OCI-M2 (cell line): Measurements from ENCODE around the gene STK32C.
"Not testable (repeated sequence)": the region's sequence is repeated elsewhere in the genome, so short reads cannot be mapped to it uniquely, and the experiment has no call there.

Source experiments
- DNase-seq: peaks from one replicate; lab custom pipeline; 2025; ENCODE audit not compliant: unreplicated experiment; lab: John Stamatoyannopoulos, UW

STK32C gene

GRCh38 chr10:132338876-132339275 lies 31.1 kb upstream of the STK32C start:
- no peak for DNase-seq

GRCh38 chr10:132337854-132338253 lies 30.1 kb upstream of the STK32C start:
- not testable (repeated sequence) for DNase-seq

GRCh38 chr10:132336919-132337407 lies 29.2 kb upstream of the STK32C start:
- no peak for DNase-seq

- DNase-seq: no peak
Observed at GRCh38 chr10:132336064-132336746, 28.5 kb upstream of the STK32C start.

GRCh38 chr10:132335189-132336063 lies 27.7 kb upstream of the STK32C start:
- DNase-seq: no peak

GRCh38 chr10:132334631-132335188 lies 27.0 kb upstream of the STK32C start:
- no peak for DNase-seq

- no peak for DNase-seq
Observed at GRCh38 chr10:132333386-132333785, 25.6 kb upstream of the STK32C start.

GRCh38 chr10:132332433-132332754 lies 24.6 kb upstream of the STK32C start:
- no peak for DNase-seq

- no peak for DNase-seq
Observed at GRCh38 chr10:132331601-132332432, 24.1 kb upstream of the STK32C start, which contains the start of gene LRRC27. Gene LRRC27 (plus strand): TSS chr10:132332193. CDS start chr10:132333525, 1,332 bp downstream.

GRCh38 chr10:132330486-132330833 lies 22.7 kb upstream of the STK32C start:
- DNase-seq: no peak

GRCh38 chr10:132329565-132330485 lies 22.1 kb upstream of the STK32C start:
- no peak for DNase-seq

- DNase-seq: no peak
Observed at GRCh38 chr10:132328738-132329137, 21.0 kb upstream of the STK32C start.

GRCh38 chr10:132328106-132328505 lies 20.4 kb upstream of the STK32C start:
- no peak for DNase-seq

- DNase-seq: no peak
Observed at GRCh38 chr10:132326925-132327324, 19.2 kb upstream of the STK32C start.

- DNase-seq: no peak
Observed at GRCh38 chr10:132326344-132326889, 18.7 kb upstream of the STK32C start.

- DNase-seq: no peak
Observed at GRCh38 chr10:132324186-132324585, 16.4 kb upstream of the STK32C start.

- DNase-seq: no peak
Observed at GRCh38 chr10:132322586-132323048, 14.9 kb upstream of the STK32C start.

GRCh38 chr10:132321726-132322125 lies 14.0 kb upstream of the STK32C start:
- no peak for DNase-seq

- DNase-seq: no peak
Observed at GRCh38 chr10:132320654-132321469, 13.1 kb upstream of the STK32C start.
